GM23338 (cell line): Measurements from ENCODE around the gene BHLHE23. TPM values are rescaled to one million over a fixed set of nuclear protein-coding genes. Genes with fewer than 3 reads are reported as not detected.

ENCODE experiments used
- ATAC-seq: fragments of 200-7000 bp; cut with Tn5 transposase; 3 replicates; pipeline ENCODE4 v1.9.1; 2020
- DNase-seq: peaks from one replicate; pipeline ENCODE4 v3.0.0-alpha.2; 2015; ENCODE audit warnings: low spot score
- H2AFZ ChIP-seq: fragments of 200-600 bp; sonication (generic); 2 replicates; pipeline ENCODE4 v1.8.0; 2016; ENCODE audit warnings: antibody characterized with exemption, mild to moderate bottlenecking, moderate library complexity
- H3F3A ChIP-seq: fragments of 200-600 bp; sonication (generic); replicated peaks from 2 replicates; pipeline ENCODE4 v1.8.0; 2017; ENCODE audit warnings: antibody characterized with exemption, mixed run types, low read depth
- H3K27ac ChIP-seq: fragments of 200-600 bp; sonication (generic); 2 replicates; pipeline ENCODE4 v1.6.1; 2016; ENCODE audit warnings: low read depth
- H3K27me3 ChIP-seq: fragments of 200-600 bp; sonication (generic); 2 replicates; pipeline ENCODE4 v1.8.0; 2016; ENCODE audit warnings: mild to moderate bottlenecking, mixed run types, moderate library complexity; ENCODE audit not compliant: insufficient read depth
- H3K36me3 ChIP-seq: fragments of 200-600 bp; sonication (generic); 2 replicates; pipeline ENCODE4 v1.8.0; 2016; ENCODE audit warnings: mild to moderate bottlenecking; ENCODE audit not compliant: insufficient read depth
- H3K4me1 ChIP-seq: fragments of 200-600 bp; sonication (generic); 2 replicates; pipeline ENCODE4 v1.8.0; 2016; ENCODE audit warnings: mild to moderate bottlenecking, moderate library complexity; ENCODE audit not compliant: insufficient read depth
- H3K4me2 ChIP-seq: fragments of 200-600 bp; sonication (generic); 2 replicates; pipeline ENCODE4 v1.7.1; 2017; ENCODE audit warnings: mixed run types
- H3K4me3 ChIP-seq: fragments of 200-600 bp; sonication (generic); 2 replicates; pipeline ENCODE4 v1.6.1; 2016; ENCODE audit warnings: mixed run types
- H3K79me2 ChIP-seq: fragments of 200-600 bp; sonication (generic); replicated peaks from 2 replicates; pipeline ENCODE4 v1.8.0; 2017; ENCODE audit warnings: mild to moderate bottlenecking; ENCODE audit not compliant: insufficient read depth
- H3K9me2 ChIP-seq: fragments of 200-600 bp; sonication (generic); 2 replicates; pipeline ENCODE4 v1.8.0; 2017; ENCODE audit not compliant: insufficient read depth
- H4K20me1 ChIP-seq: fragments of 200-600 bp; sonication (generic); replicated peaks from 2 replicates; pipeline ENCODE4 v1.8.0; 2017; ENCODE audit warnings: mild to moderate bottlenecking; ENCODE audit not compliant: insufficient read depth
- H3K27ac Mint-ChIP-seq: 2 replicates; pipeline ENCODE4 v1.8.0; 2020; ENCODE audit warnings: inconsistent platforms, mild to moderate bottlenecking, moderate library complexity, mixed read lengths
- H3K27me3 Mint-ChIP-seq: 3 replicates; pipeline ENCODE4 v1.8.0; 2022; ENCODE audit warnings: low read depth, mild to moderate bottlenecking, moderate library complexity, mixed read lengths, inconsistent platforms; ENCODE audit not compliant: insufficient read depth, poor library complexity
- H3K36me3 Mint-ChIP-seq: 3 replicates; pipeline ENCODE4 v1.8.0; 2021; ENCODE audit warnings: low read depth, mild to moderate bottlenecking, inconsistent platforms, moderate library complexity, mixed read lengths
- H3K4me1 Mint-ChIP-seq: 3 replicates; pipeline ENCODE4 v1.8.0; 2020; ENCODE audit warnings: mild to moderate bottlenecking, inconsistent platforms, mixed read lengths
- H3K4me3 Mint-ChIP-seq: 3 replicates; pipeline ENCODE4 v1.8.0; 2021; ENCODE audit warnings: moderate library complexity, mild to moderate bottlenecking, inconsistent platforms, mixed read lengths
- H3K9me3 Mint-ChIP-seq: 3 replicates; pipeline ENCODE4 v1.8.0; 2020; ENCODE audit warnings: moderate library complexity, mild to moderate bottlenecking, inconsistent platforms, mixed read lengths
- CTCF ChIP-seq, 2 experiments: fragments of 200-600 bp in 1 of 2; sonication (generic) in 1 of 2; conservative IDR thresholded peaks; 2 replicates each; pipeline versions ENCODE4 v1.5.1 to v1.6.1; 2016 to 2017; ENCODE audit warnings: antibody characterized with exemption in 2 of 2, low read depth in 2 of 2, mild to moderate bottlenecking in 2 of 2, moderate library complexity in 1 of 2
- ETS1 ChIP-seq: IDR thresholded peaks from 2 replicates; pipeline ENCODE4 v1.6.1; 2016; ENCODE audit warnings: antibody characterized with exemption
- EZH2 ChIP-seq: fragments of 200-600 bp; sonication (generic); IDR thresholded peaks from one replicate; pipeline ENCODE4 v1.8.0; 2017; ENCODE audit warnings: antibody characterized with exemption, mild to moderate bottlenecking, low read depth; ENCODE audit not compliant: unreplicated experiment
- EZH2phosphoT487 ChIP-seq: fragments of 200-600 bp; sonication (generic); IDR thresholded peaks from one replicate; pipeline ENCODE4 v1.8.1; 2018; ENCODE audit warnings: antibody characterized with exemption; ENCODE audit not compliant: unreplicated experiment
- JUNB ChIP-seq: IDR thresholded peaks from one replicate; pipeline ENCODE4 v1.6.1; 2016; ENCODE audit warnings: antibody characterized with exemption; ENCODE audit not compliant: unreplicated experiment
- NANOG ChIP-seq: IDR thresholded peaks from 2 replicates; pipeline ENCODE4 v1.6.1; 2016; ENCODE audit warnings: antibody characterized with exemption, borderline replicate concordance
- POLR2AphosphoS5 ChIP-seq: IDR thresholded peaks from 2 replicates; pipeline ENCODE4 v1.6.1; 2016; ENCODE audit warnings: antibody characterized with exemption, low read depth
- REST ChIP-seq: IDR thresholded peaks from one replicate; pipeline ENCODE4 v1.6.1; 2018; ENCODE audit warnings: antibody characterized with exemption; ENCODE audit not compliant: unreplicated experiment
- STAT1 ChIP-seq: IDR thresholded peaks from one replicate; pipeline ENCODE4 v1.6.1; 2016; ENCODE audit warnings: antibody characterized with exemption; ENCODE audit not compliant: unreplicated experiment
- ZNF114 ChIP-seq: fragments of 250-450 bp; sonication (Bioruptor Pico); IDR thresholded peaks from 2 replicates; pipeline ENCODE4 v1.5.0; 2020; ENCODE audit warnings: mild to moderate bottlenecking, moderate library complexity
- ZNF331 ChIP-seq: fragments of 250-450 bp; sonication (Bioruptor Pico); IDR thresholded peaks from 2 replicates; pipeline ENCODE4 v1.5.0; 2020; ENCODE audit warnings: low read depth, mild to moderate bottlenecking, moderate library complexity
- ZNF462 ChIP-seq: fragments of 250-450 bp; sonication (Bioruptor Pico); IDR thresholded peaks from 2 replicates; pipeline ENCODE4 v1.5.0; 2020; ENCODE audit warnings: mild to moderate bottlenecking, moderate library complexity
- polyA plus RNA-seq: library from polyadenylated mRNA; unstranded; fragments of >200 nt; fragmentation: Nextera tagmentation; extraction: Ambion mirVana; gene quantifications from 2 replicates; pipeline ENCODE4 v1.2.1, GENCODE V29; 2016
- total RNA-seq: library from RNA; depleted of rRNA; stranded (reverse); fragments of >200 nt; shearing (Covaris generic); gene quantifications from 2 replicates; pipeline ENCODE4 v1.2.3, GENCODE V29; 2014

Gene BHLHE23
- total and polyA plus RNA-seq, 2 experiments from 2014 or later = 0.52 to 5.0 TPM

- Histone ChIP-seq H3K79me2 (no peaks in the 10 kb centered on the region), H4K20me1 (no peaks in the 10 kb centered on the region), H3K27ac (no peak overlapping the region), H3K9me2 (no peaks in the 10 kb centered on the region), H3K4me2 (no peak overlapping the region), H3F3A (no peaks in the 10 kb centered on the region; the same call in 1 of the 2 replicates), H3K27me3 (no peaks in the 10 kb centered on the region), H3K4me1 (no peaks in the 10 kb centered on the region), H3K36me3 (no peaks in the 10 kb centered on the region), H2AFZ (no peak overlapping the region), H3K4me3 (no peak overlapping the region)
- peaks cover 2% of the 10 kb centered on the region; the same call in 2 of the 3 replicates for H3K36me3 Mint-ChIP-seq
- TF ChIP-seq POLR2AphosphoS5 = no peak
- TF ChIP-seq EZH2phosphoT487 = no peak
- TF ChIP-seq JUNB = no peak
- no peak for TF ChIP-seq ZNF331
- TF ChIP-seq EZH2 = no peak
- no peak for TF ChIP-seq NANOG
- TF ChIP-seq REST = no peak
- no peak for TF ChIP-seq ZNF114 (CRISPR knock-in tag)
- TF ChIP-seq STAT1 = no peak
- TF ChIP-seq ZNF462 (CRISPR knock-in tag) = no peak
- TF ChIP-seq CTCF (conservative IDR thresholded peaks at IDR 0.05; ENCODE audit: low read depth in 2 of 2) = no peak
- no peak for TF ChIP-seq ETS1
- peaks cover 4% of the 10 kb centered on the region; the same call in 2 of the 3 replicates for H3K4me1 Mint-ChIP-seq
- no peaks in the 10 kb centered on the region for H3K9me3 Mint-ChIP-seq
- DNase-seq (no peak), ATAC-seq (no peak)
- H3K4me3 Mint-ChIP-seq = no peak overlapping the region
- peaks cover 4% of the 10 kb centered on the region for H3K27me3 Mint-ChIP-seq
- H3K27ac Mint-ChIP-seq = no peak overlapping the region
Observed at GRCh38 chr20:62962891-62963613, 43.7 kb downstream of the BHLHE23 start.
